Tibial artery (tissue), 4 donors: ENCODE measurements around the gene SAPCD1.

ENCODE experiments used
- DNase-seq, 2 donors: peaks; one replicate each; pipeline ENCODE4 v3.0.0-alpha.2; 2019
- H3K27ac ChIP-seq, 2 donors: fragments of 200-600 bp; sonication (generic) in 1 of 2; 1 replicate in 1 of 2; 2 replicates in 1 of 2; pipeline ENCODE4 v1.5.1; 2018 to 2019; ENCODE audit warnings: mild to moderate bottlenecking in 1 of 2
- H3K27me3 ChIP-seq, 2 donors: fragments of 200-600 bp; sonication (generic) in 1 of 2; one replicate each; pipeline versions ENCODE4 v1.5.1 to v1.6.0; 2016 to 2019
- H3K36me3 ChIP-seq, 3 donors: fragments of 200-600 bp; sonication (generic) in 2 of 3; one replicate each; pipeline ENCODE4 v1.5.1; 2016 to 2019; ENCODE audit warnings: mild to moderate bottlenecking in 2 of 3
- H3K4me1 ChIP-seq, 4 donors: fragments of 200-600 bp; sonication (generic) in 2 of 4; 1 replicate in 3 of 4; 2 replicates in 1 of 4; pipeline ENCODE4 v1.5.1; 2016 to 2019
- H3K4me3 ChIP-seq, 2 donors: fragments of 200-600 bp; sonication (generic) in 1 of 2; 1 replicate in 1 of 2; 2 replicates in 1 of 2; pipeline ENCODE4 v1.5.1; 2018 to 2019; ENCODE audit warnings: mild to moderate bottlenecking in 2 of 2
- H3K9me3 ChIP-seq, 3 donors: fragments of 200-600 bp; sonication (generic) in 1 of 3; one replicate each; pipeline ENCODE4 v1.5.1; 2016 to 2019
- intact Hi-C: fragments of 100-400 bp; cut with DNase I; formaldehyde crosslinking; loops from one replicate; pipeline ENCODE4 v1.15.0; 2023; ENCODE audit warnings: low total_unique reads
- TF ChIP-seq, protein P1 (sequence below), 2 experiments: fragments of 200-600 bp in 1 of 2; fragments of 450-650 bp in 1 of 2; IDR thresholded peaks; one replicate each; pipeline ENCODE4 v1.5.1; 2017 to 2019; ENCODE audit warnings: antibody characterized with exemption in 2 of 2, mild to moderate bottlenecking in 1 of 2, moderate library complexity in 1 of 2

Gene SAPCD1

DNA sequence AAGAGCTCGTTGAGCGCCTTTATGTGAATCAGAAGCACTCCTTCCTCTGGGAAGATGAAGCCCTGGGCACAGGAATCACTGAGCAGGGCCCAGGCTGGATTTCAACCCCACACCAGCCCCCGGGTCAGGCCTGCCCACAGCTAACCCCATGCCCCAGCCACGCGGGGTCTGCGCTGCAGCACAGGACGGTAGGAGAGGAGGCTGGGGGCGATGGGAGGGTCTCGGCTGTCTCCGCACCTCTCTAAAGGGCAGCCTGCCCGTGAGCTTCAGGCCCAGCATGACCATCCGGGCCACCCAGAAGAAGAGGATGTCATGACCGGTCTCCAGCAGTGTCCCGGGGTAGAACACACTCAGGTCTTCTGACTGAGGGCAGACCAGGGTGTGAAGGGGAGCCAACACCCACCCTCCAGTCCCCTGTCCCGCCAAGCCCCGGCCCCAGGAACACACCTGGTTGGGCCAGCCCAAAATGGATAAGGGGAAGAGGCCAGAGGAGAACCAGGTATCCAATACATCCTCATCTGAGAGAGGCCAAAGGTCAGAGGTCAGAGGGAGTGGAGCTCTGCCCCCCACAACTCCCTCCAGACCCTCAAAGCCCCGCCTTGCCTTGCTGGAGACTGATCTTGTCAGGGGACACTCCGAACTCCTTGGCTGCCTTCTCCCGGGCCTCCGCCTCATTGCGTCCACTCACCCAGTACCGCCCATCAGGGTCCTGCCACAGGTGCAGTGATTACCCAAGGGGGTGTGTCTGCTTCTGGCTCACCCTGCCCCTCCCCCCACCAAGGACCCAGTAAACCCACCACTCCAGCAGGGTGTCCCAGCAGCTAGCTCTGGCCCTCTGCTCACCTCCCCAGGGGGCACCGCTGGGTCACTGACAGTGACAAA is 19.0 kb downstream of the SAPCD1 start:
- H3K4me1 ChIP-seq: peaks cover 0 to 11% (median 8%) of the 10 kb centered on the region in 4 donors
- H3K36me3 ChIP-seq: peaks cover 52 to 80% (median 79%) of the 10 kb centered on the region in 3 donors
- H3K9me3 ChIP-seq: no peaks in the 10 kb centered on the region
- no peak overlapping the region for H3K4me3 ChIP-seq
- H3K27me3 ChIP-seq: no peaks in the 10 kb centered on the region
- intact Hi-C loops: no loop called here
- TF ChIP-seq, protein P1, sequence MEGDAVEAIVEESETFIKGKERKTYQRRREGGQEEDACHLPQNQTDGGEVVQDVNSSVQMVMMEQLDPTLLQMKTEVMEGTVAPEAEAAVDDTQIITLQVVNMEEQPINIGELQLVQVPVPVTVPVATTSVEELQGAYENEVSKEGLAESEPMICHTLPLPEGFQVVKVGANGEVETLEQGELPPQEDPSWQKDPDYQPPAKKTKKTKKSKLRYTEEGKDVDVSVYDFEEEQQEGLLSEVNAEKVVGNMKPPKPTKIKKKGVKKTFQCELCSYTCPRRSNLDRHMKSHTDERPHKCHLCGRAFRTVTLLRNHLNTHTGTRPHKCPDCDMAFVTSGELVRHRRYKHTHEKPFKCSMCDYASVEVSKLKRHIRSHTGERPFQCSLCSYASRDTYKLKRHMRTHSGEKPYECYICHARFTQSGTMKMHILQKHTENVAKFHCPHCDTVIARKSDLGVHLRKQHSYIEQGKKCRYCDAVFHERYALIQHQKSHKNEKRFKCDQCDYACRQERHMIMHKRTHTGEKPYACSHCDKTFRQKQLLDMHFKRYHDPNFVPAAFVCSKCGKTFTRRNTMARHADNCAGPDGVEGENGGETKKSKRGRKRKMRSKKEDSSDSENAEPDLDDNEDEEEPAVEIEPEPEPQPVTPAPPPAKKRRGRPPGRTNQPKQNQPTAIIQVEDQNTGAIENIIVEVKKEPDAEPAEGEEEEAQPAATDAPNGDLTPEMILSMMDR (IDR thresholded peaks at IDR 0.05): no peak
- H3K27ac ChIP-seq: no peak overlapping the region
- no peak for DNase-seq

DNA sequence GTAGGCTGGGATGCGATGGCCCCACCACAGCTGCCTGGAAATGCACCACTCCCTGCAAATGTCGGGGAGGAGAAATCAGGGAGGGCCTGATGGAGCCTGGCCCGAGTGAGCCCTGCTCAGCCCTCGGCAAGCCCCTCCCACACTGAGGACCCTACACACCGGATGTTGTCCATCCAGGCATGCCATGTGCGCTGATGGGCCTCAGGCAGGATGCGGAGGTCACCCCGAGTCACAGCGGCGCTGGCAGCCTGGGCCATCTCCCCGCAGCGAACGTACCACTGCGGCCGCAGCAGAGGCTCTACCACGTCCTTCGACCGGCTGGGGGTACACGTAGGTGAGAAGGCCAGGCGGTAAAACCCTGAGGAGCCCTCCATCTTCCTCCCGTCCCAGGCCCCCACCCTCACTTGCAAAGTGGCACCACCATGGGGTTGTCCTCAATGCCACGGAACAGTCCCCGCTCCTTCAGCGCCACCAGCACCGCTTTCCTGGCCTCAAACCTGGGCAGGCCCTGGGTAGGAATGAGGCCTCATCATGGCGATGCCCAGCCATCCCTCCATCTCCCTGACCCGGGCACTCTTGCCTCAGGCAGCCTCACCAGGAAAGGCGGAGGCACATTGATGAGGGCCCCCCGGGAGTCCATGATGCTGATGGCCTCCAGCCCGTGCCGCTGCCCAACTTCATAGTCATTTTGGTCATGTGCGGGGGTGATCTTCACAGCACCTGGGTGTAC is 19.8 kb downstream of the SAPCD1 start:
- Histone ChIP-seq H3K4me3 (no peak overlapping the region), H3K4me1 (peaks cover 0 to 3% (median 1%) of the 10 kb centered on the region in 4 donors), H3K27me3 (no peaks in the 10 kb centered on the region), H3K9me3 (no peaks in the 10 kb centered on the region), H3K36me3 (peaks cover 54 to 82% (median 79%) of the 10 kb centered on the region in 3 donors), H3K27ac (no peak overlapping the region)
- TF ChIP-seq, protein P1 (IDR thresholded peaks at IDR 0.05): no peak
- intact Hi-C loops: no loop called here
- no peak for DNase-seq

DNA sequence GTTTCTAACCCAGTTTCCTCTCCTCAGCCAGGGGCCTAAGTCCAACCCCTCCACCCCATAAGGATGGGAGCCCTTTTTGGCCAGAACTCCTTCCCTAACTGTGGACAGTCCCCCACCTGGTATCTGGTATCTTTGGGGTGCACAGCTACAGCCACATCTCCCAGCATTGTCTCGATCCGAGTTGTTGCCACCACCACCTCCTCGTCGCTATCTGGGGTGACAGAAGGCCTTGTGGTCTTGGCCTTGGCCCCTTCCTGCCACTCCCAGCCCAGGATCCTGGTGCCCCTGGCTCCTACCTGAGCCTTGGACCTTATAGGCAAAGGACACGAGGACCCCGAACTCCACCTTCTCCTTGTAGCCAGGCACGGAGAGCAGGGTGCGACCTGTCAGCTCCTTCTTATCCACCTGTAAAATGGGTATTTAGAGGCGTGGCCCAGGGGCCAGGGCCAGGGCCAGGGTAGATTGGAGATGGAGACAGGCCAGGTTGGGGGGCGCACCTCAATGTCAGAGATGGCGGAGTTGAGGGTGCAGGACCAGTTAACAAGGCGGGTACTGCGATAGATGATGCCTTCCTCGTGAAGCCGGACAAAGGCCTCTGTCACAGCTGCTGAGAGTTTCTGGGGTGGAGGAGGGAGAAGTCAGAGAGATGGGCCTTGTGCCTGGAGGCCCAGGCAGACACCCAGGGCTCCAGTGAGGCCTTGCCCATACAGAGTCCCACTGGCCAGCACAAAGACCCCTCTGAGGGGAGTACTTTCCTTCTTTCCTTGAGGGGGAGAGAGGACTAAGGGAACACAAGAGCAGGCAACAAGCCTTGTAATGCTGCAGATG is 21.9 kb downstream of the SAPCD1 start:
- DNase-seq: no peak
- intact Hi-C loops: no loop called here
- peaks cover 56 to 77% (median 66%) of the 10 kb centered on the region in 3 donors for H3K36me3 ChIP-seq

DNA sequence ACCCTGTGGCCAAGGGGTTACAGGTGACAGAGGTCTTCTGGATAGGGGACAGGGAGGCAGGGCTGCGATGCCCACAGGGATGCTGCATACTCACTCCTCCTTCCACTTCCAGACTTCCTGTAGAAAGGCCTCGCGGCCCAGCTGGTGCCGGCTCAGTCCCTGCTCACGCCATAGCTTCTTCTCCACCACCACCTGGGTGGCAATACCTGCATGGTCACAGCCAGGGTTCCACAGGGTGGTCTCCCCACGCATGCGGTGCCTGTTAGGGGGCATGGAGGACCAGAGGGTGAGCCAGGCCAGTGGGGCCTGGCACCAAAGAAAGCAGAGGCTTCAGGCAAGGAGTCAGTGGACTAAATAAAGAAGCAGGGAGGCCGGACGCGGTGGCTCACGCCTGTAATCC is 23.0 kb downstream of the SAPCD1 start:
- Histone ChIP-seq H3K36me3 (peaks cover 46 to 70% (median 55%) of the 10 kb centered on the region in 3 donors), H3K27me3 (no peaks in the 10 kb centered on the region), H3K27ac (no peak overlapping the region), H3K4me1 (no peaks in the 10 kb centered on the region), H3K9me3 (no peaks in the 10 kb centered on the region), H3K4me3 (no peak overlapping the region)
- TF ChIP-seq, protein P1 (IDR thresholded peaks at IDR 0.05): no peak
- intact Hi-C loops: no loop called here
- DNase-seq: no peak

More for the DNA sequence above, 21.9 kb downstream of the SAPCD1 start:
- no peaks in the 10 kb centered on the region for H3K4me1 ChIP-seq
- no peaks in the 10 kb centered on the region for H3K9me3 ChIP-seq
- TF ChIP-seq, protein P1 (IDR thresholded peaks at IDR 0.05): no peak
- no peaks in the 10 kb centered on the region for H3K27me3 ChIP-seq
- H3K4me3 ChIP-seq: no peak overlapping the region
- H3K27ac ChIP-seq: no peak overlapping the region
